Non-pigmented ciliary epithelial cell (primary cell): ENCODE results near the gene PMS2.
"Not testable (repeated sequence)": the region's sequence is repeated elsewhere in the genome, so short reads cannot be mapped to it uniquely, and the experiment has no call there.

Experiments
- DNase-seq: peaks from one replicate; pipeline ENCODE4 v3.0.0-alpha.2; 2010; ENCODE audit warnings: low read depth

The PMS2 gene, protein sequence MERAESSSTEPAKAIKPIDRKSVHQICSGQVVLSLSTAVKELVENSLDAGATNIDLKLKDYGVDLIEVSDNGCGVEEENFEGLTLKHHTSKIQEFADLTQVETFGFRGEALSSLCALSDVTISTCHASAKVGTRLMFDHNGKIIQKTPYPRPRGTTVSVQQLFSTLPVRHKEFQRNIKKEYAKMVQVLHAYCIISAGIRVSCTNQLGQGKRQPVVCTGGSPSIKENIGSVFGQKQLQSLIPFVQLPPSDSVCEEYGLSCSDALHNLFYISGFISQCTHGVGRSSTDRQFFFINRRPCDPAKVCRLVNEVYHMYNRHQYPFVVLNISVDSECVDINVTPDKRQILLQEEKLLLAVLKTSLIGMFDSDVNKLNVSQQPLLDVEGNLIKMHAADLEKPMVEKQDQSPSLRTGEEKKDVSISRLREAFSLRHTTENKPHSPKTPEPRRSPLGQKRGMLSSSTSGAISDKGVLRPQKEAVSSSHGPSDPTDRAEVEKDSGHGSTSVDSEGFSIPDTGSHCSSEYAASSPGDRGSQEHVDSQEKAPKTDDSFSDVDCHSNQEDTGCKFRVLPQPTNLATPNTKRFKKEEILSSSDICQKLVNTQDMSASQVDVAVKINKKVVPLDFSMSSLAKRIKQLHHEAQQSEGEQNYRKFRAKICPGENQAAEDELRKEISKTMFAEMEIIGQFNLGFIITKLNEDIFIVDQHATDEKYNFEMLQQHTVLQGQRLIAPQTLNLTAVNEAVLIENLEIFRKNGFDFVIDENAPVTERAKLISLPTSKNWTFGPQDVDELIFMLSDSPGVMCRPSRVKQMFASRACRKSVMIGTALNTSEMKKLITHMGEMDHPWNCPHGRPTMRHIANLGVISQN

DNA sequence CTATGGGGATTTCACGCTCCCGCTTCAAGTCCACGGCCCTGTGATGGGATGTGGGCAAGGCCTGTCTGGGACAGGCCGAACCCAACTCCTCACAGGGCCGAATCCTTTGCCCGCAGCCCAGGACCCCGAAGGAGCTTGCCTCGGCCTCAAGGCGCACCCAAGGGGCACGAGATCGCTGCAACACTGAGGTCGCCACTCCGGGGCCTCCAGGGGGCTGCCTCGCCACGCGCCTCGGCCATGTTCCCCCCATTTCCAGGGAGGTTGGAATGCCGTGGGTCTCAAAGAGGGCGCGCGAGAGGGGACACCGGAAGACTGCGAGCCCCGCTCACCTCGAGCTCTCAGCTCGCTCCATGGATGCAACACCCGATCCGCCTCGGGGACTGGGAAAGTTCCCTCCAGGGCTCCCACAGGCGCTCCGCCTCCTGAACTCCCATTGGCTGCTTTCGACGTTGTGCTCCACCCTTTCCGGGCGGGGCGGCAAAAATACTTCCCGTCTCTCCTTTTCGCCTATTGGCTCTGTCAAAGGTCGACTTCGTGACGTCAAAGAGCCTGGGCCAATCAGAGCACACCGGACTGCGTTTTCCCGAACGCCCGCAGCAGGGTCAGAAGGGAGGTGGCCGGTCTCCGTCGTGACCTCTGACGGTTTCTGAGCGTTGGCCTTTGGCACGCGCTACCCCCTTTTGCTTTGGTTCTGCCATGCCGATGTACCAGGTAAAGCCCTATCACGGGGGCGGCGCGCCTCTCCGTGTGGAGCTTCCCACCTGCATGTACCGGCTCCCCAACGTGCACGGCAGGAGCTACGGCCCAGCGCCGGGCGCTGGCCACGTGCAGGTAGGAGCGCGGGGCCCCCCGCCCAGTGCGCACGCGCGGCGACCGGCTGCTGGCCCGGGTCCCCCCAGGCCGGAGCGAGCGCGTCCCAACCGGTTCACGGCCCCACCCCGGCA is at the start of gene PMS2, which contains the start of gene AIMP2:
PMS2 (minus strand) TSS at position 382 of the 944 bp plus-strand sequence; CDS start at position 352, 30 bp downstream.
AIMP2 (plus strand) TSS at position 605 of the 944 bp plus-strand sequence; CDS start at position 697, 92 bp downstream.
- peak; percentile 92 for DNase-seq

DNA sequence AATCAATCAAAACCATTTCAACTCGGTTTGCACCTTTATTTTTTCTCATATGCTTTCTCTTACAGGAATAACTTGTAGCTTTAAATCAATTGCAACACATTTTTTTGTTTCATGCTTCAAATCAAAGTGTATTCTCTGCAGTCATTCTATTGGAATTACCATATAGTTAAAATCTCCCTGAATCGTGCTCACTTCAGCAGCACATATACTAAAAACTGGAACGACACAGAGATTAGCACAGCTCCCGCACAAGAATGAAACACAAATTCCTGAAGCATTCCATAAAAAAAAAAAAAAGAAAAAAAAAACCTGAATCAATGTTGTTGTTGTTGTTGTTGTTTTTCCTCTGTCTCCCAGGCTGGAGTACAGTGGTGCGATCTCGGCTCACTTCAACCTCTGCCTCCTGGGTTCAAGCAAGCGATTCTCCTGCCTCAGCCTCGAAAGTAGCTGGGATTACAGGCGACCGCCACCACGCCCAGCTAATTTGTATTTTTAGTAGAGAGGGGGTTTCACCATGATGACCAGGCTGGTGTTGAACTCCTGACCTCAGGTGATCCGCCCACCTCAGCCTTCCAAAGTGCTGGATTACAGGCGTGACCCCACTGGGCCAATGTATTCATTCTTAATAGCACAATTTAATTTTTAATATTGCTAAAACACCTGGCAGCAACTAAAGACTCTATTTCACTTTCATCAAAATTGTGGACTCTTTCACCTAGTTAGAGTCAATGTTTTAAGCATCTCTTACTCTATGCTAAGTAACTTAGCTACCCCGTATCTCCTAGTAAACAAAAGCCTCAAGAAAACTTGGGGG is 48.7 kb upstream of the PMS2 start:
- DNase-seq = no peak

GRCh38 chr7:6056616-6057015 is 47.8 kb upstream of the PMS2 start:
- DNase-seq = no peak

GRCh38 chr7:6051185-6051584 is 42.3 kb upstream of the PMS2 start:
- DNase-seq = not testable (repeated sequence)

DNA sequence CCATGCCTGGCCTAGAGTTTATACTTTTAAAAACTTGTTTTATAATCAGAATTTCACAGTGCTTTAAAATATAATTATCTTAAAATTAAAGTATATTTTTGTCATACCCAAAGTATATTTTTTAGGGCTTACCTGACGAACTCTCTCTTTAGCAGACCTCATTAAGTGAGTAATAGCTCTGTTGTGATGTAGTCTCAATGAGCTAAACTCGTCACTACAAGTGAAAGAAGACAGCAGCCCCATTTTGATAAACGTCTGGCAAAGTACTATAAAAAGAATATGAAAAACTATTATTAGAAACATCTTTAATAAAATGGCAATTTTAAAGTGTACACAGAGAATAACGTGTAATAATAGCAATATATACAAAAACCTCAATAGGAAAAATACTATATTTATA is 40.9 kb upstream of the PMS2 start:
- DNase-seq = no peak

GRCh38 chr7:6035686-6036085 is 26.8 kb upstream of the PMS2 start:
- DNase-seq = no peak

GRCh38 chr7:6035165-6035564 is 26.3 kb upstream of the PMS2 start:
- DNase-seq = no peak

DNA sequence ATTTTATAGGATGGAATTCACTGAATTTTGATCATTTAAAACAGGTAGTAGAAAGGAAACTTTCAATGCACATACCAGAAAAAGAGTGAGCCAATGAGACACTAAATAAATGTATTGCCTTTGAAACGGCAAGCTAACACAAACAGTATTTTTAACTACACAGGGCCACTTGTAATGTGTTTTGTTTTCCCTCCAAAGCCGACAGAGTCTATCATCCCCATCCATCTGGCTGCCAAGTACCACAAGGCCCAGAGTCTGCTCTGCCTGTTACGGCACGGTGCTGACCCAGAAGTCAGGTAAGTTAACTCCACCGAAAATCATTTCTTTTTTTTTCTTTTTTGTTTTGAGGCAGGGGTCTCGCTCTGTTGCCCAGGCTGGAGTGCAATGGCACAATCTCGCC is 23.8 kb upstream of the PMS2 start:
- DNase-seq = no peak

DNA sequence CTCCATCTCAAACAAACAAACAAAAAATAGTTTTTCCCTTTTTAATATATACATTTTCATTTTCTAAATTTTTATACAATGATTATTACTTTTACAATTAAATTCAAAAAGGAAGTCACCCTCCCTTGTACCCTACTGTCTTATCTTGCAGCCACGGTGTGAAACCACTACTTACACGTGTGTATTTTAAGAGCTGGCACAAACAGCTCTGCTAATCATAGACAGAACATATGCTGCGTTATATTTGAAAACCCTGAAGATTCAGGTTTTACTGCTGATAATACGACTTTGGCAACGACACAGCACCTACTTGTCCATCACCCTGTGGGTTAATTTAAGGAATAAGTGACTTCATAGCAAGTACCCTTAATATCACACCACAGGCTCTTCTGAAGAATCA is 23.3 kb upstream of the PMS2 start:
- no peak for DNase-seq

GRCh38 chr7:6031567-6031966 is 22.7 kb upstream of the PMS2 start:
- DNase-seq = no peak

DNA sequence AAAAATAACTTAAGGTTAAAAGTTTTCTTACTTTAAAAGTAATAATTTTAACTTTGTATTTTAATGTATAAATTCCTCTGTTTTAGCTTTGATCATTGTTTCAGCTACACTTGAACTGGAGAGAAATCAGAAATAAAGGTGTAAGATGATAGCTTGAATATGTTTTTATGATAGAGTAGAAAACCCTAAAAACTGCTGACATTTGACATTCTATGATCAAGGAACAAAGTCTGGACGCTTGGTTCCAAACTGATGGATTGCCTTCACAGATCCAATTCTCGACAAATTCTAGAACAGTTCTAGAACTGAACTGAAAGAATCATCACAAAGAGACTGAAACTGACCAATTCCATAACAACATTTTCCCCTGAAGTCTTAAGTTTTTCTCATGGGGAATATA is 22.1 kb upstream of the PMS2 start, which contains the start of gene ANKRD61:
ANKRD61 (plus strand) TSS at position 389 of the 400 bp plus-strand sequence; CDS start at position 389, 0 bp downstream.
- no peak for DNase-seq

DNA sequence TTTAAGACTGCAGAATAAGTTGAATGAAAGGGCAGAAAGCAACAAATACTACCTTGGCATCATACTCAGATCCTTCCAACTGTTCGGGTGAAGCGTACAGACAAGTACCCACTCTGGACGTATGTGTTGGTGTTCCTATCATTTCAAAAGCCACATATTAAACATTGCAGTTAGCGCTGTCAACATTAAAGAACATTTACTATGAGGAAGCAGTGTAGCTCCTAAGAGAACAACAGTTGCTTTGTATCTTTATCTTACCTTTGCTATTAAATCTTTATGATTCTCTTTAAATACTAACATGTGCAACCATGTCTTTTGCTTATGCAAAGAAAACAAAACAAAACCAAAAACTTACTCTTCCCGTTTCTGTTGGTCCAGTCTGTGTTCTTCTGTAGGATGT is 19.7 kb upstream of the PMS2 start:
- no peak for DNase-seq

DNA sequence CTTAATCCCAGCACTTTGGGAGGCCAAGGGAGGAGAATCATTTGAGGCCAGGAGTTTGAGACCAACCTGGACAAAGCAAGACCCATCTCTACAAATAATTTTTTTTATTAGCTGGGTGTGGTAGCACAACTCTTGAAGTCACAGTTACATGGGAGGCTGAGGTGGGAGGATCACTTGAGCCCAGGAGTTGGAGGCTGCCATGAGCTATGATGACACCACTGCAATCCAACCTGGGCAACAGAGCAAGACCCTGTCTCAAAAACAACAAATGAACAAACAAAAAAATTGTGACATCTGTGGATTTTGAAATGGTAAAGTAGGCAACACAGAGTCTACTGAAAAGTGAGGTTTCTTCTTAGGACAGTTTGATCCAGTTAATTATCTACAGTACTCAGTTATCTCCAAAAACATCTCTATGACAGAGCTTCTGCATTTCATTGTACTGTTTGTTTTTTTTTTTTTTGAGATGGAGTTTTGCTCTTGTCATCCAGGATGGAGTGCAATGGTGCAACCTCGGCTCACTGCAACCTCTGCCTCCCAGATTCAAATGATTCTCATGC is 19.0 kb upstream of the PMS2 start:
- DNase-seq = no peak

GRCh38 chr7:6026820-6027311 is 18.0 kb upstream of the PMS2 start:
- DNase-seq = no peak

DNA sequence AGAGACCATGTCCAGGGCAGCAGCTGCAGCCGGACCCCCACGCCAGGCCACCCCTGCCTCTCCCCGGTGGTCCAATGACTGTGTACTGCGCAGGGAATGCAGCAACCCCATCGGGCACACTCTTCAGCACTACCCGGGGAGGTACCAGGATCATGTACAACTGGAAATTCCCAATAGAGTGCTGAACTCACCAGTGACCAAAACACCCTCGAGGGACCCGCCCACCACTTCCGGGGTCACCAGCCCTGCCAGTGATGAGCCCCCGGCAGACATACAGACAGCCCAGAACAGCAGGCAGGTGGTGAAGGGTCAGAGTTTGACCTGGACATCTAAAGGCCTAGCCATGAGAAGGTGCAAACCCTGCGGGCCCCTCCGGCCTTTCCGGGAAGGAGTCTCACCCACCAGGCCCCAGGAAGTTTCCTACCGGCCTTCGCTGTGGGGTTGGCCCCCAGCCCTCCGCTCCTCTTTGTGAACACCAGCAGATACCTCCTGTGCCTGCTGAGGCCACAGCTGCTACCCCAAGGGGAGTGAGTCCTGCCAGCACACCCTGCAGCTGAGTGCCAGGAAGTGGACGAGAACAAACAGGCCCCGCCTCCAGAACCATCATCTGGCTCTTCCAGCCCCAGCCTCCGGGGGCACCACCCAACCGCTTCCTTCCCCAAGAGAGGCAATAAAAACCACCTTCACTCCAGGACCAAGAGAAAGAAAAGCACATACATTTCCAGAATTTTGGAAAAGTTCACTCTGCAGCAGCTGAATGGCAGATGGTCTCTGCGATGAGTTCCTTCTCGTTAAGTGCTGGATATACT is 17.4 kb upstream of the PMS2 start:
- no peak for DNase-seq

GRCh38 chr7:6023974-6024435 is 15.2 kb upstream of the PMS2 start:
- DNase-seq = no peak

GRCh38 chr7:6022707-6023106 is 13.9 kb upstream of the PMS2 start:
- DNase-seq = no peak

- DNase-seq = no peak
These were observed 11.8 kb upstream of the PMS2 start for GRCh38 chr7:6020371-6021286.
